Measurements from ENCODE around the gene WDR37. TPM values are rescaled to one million over a fixed set of nuclear protein-coding genes. Genes with fewer than 3 reads are reported as not detected.

WDR37 gene
- total and polyA plus RNA-seq, 12 donors = 6.8 to 36.5 (median 31.4) TPM

DNA sequence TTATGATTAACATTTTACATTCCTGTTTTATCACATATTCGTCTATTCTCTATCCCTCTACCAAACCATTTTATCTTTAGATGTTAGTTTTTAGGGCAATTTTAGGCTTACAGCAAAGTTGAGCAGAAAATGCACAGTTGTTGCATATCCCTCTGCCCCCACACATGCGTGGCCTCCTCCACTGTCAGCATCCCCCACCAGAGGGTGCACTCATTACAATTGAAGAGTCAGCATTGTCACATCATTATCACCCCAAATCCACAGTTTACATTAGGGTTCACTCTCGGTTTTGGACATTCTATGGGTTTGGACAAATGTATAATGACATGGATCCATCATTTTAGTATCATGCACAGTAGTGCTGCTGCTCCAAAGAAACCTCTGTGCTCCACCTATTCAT, 86.4 kb downstream of the WDR37 start:
- no peak for DNase-seq
- Histone ChIP-seq H3K4me3 (no peak overlapping the region), H3K36me3 (no peaks in the 10 kb centered on the region), H3K9me3 (peaks cover 0 to 54% (median 5%) of the 10 kb centered on the region in 11 donors), H3K4me1 (no peaks in the 10 kb centered on the region), H3K27ac (no peak overlapping the region), H3K27me3 (no peaks in the 10 kb centered on the region)
- ATAC-seq = no peak
- intact Hi-C loops (cut with DNase I) = no loop called here
- 45 to 47% methylated on average over 3 of the region's 3 CpGs for WGBS, 2 donors
- peak in 1 of 9 donors; percentile 10 for TF ChIP-seq CTCF (IDR thresholded peaks at IDR 0.05)

DNA sequence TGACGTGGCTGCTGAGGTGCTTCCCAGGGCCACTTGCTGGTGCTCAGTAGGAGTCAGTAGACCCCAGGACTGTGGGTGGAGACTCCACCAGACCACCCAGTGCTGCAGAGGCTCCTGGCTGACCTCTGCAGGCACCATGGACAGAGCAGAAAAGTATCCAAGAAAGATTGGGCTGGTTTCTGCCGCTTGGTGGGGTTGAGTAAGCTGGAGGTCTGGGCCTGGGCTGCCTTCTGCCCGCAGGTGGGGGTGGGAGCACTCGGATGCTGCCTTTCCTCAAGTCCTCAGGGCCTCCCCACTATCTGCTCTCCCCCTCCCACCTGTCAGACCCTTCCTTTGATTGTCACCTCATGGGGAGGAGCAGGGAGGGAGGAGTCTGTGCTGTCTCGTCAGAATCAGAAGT, 91.6 kb downstream of the WDR37 start:
- H3K27me3 ChIP-seq = peaks cover 0 to 8% (median 0%) of the 10 kb centered on the region in 7 donors
- peaks cover 0 to 9% (median 0%) of the 10 kb centered on the region in 9 donors for H3K4me1 ChIP-seq
- intact Hi-C loops (cut with DNase I) = no loop called here
- H3K9me3 ChIP-seq = peaks cover 0 to 32% (median 2%) of the 10 kb centered on the region in 11 donors
- H3K36me3 ChIP-seq = no peaks in the 10 kb centered on the region
- WGBS, 2 donors = 57 to 77% methylated on average over 5 of the region's 5 CpGs
- no peak for DNase-seq
- no peak for TF ChIP-seq CTCF (IDR thresholded peaks at IDR 0.05)
- H3K4me3 ChIP-seq = no peak overlapping the region
- H3K27ac ChIP-seq = no peak overlapping the region
- ATAC-seq = no peak

DNA sequence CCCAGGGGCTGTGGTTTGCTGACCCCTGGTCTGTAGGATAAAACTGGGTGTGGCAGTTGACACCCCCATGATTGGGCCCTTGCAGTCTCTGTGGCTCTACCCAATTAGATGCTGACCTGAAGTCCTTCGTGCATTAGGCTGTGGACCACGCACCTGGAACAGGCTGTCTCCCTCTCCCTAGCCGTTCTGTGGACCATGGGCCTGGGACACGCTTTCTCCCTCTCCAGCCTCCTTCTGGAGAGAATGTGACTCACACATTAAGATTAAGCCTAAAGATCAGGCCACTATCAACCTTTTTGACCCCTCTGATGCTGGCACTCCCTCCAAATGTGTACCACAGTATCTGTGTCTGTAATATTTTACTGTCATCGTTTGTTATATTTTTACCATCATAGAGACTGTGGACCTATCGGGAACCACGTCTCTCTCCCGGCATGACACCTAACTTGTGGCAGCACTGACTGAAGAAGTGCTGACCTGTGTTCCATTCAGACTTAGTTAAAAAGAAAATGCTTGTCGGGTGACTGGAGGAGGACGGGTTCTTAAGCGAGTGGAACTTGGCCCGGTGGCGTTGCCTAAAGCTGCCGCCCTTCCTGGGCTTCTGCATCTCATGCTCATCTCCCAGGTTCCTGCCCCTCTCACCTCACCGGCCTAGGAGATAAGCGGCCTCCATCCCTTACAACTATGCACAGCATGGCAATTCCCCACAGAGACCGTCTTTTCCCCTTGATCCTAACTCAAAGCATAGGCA, 92.8 kb downstream of the WDR37 start:
- Histone ChIP-seq H3K27me3 (peaks cover 0 to 8% (median 0%) of the 10 kb centered on the region in 7 donors), H3K9me3 (peaks cover 0 to 28% (median 2%) of the 10 kb centered on the region in 11 donors), H3K36me3 (no peaks in the 10 kb centered on the region), H3K4me3 (no peak overlapping the region), H3K4me1 (peaks cover 0 to 9% (median 0%) of the 10 kb centered on the region in 9 donors), H3K27ac (no peak overlapping the region)
- ATAC-seq (no peak), DNase-seq (no peak)
- intact Hi-C loops (cut with DNase I) = no loop called here
- no peak for TF ChIP-seq CTCF (IDR thresholded peaks at IDR 0.05)
- WGBS, 2 donors = 84 to 89% methylated on average over 17 of the region's 17 CpGs

- Histone ChIP-seq H3K4me1 (peaks cover 0 to 9% (median 0%) of the 10 kb centered on the region in 9 donors), H3K27me3 (peaks cover 0 to 8% (median 0%) of the 10 kb centered on the region in 7 donors), H3K4me3 (peak overlapping the region in 1 of 10 donors; percentile 8), H3K9me3 (peaks cover 0 to 22% (median 2%) of the 10 kb centered on the region in 11 donors), H3K27ac (no peak overlapping the region), H3K36me3 (no peaks in the 10 kb centered on the region)
- intact Hi-C loops (cut with DNase I) = no loop called here
- ATAC-seq = peak; percentile 65 to 92 (median 86)
- peak in 1 of 2 donors; percentile 42 for DNase-seq
- WGBS, 2 donors = 36 to 39% methylated on average over 23 of the region's 23 CpGs
- no peak for TF ChIP-seq CTCF (IDR thresholded peaks at IDR 0.05)
These were observed 93.8 kb downstream of the WDR37 start for GRCh38 chr10:1149793-1150637.
